Rectal smooth muscle tissue (tissue), 1 donor: ENCODE results near the gene CTSW.

Experiments used
- H3K27ac ChIP-seq: one replicate; pipeline ENCODE4 v1.7.0; 2013; ENCODE audit warnings: low read depth, low read length, inconsistent platforms
- H3K27me3 ChIP-seq: one replicate; pipeline ENCODE4 v1.7.0; 2013; ENCODE audit warnings: low read length; ENCODE audit not compliant: control insufficient read depth, insufficient read depth
- H3K36me3 ChIP-seq: one replicate; pipeline ENCODE4 v1.7.0; 2013; ENCODE audit warnings: low read length; ENCODE audit not compliant: control insufficient read depth, insufficient read depth
- H3K4me1 ChIP-seq: one replicate; pipeline ENCODE4 v1.7.0; 2013; ENCODE audit warnings: low read length; ENCODE audit not compliant: control insufficient read depth, insufficient read depth
- H3K4me3 ChIP-seq: one replicate; pipeline ENCODE4 v1.7.0; 2013; ENCODE audit warnings: low read length
- H3K9ac ChIP-seq: one replicate; pipeline ENCODE4 v1.7.0; 2013; ENCODE audit warnings: low read length

Gene CTSW

DNA sequence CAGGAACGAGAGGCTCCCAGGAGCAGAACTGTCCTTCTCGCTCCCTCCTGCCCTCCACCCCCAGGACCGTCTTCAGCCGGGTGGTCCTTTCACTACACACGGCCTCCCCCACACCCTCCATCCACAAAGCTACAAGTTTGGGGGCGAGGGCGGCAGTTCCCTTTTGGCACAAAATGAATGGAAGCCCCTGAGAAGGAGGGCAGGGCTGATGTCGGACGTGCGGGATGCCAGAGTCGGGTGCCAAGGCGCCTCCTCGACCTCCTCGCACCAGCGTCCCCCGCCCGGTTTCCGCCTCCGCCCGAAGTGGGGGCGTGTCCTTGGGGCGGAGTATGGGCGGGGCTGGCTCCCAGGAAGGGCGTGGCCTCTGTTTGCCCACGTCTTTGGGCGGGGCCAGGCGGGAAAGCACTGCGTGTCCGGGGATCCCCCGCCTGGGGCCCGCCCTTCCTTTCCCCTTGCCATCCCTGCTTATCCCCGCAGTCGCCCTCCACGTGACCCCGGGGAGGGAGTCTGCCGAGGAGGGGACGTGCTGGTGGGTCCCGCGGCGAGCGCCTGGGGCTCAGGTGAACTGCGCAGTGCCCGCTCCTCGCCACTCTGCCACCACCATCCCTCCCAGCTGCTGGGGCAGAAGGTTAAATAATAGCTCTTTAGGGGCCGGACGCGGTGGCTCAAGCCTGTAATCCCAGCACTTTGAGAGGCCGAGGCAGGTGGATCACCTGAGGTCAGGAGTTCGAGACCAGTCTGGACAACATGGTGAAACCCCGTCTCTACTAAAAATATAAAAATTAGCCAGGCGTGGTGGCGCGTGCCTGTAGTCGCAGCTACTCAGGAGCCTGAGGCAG is 6.1 kb upstream of the CTSW start:
- Histone ChIP-seq H3K9ac (peak overlapping the region; percentile 80), H3K4me1 (peaks cover 8% of the 10 kb centered on the region)

DNA sequence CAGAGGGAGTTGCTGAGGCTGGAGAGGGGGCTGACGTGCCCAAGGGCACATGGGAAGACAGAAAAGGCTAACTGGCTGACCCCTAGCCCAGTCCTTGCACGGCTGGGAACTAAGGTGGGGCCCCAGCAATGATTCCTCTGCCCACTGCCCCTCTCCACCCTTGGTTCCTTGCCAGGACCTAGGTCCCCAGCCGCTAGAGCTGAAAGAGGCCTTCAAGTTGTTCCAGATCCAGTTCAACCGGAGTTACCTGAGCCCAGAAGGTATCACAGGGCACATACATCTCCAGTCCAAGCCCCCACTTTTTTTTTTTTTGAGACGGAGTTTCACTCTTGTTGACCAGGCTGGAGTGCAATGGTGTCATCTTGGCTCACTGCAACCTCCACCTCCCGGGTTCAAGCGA is 390 bp downstream of the CTSW start:
- Histone ChIP-seq H3K4me3 (no peak overlapping the region), H3K9ac (no peak overlapping the region), H3K27ac (no peak overlapping the region), H3K27me3 (no peaks in the 10 kb centered on the region), H3K36me3 (peaks cover 14% of the 10 kb centered on the region), H3K4me1 (no peaks in the 10 kb centered on the region)

More for the DNA sequence above, 6.1 kb upstream of the CTSW start:
- Histone ChIP-seq H3K27ac (peak overlapping the region; percentile 93), H3K36me3 (peaks cover 5% of the 10 kb centered on the region), H3K4me3 (peak overlapping the region; percentile 89), H3K27me3 (no peaks in the 10 kb centered on the region)

DNA sequence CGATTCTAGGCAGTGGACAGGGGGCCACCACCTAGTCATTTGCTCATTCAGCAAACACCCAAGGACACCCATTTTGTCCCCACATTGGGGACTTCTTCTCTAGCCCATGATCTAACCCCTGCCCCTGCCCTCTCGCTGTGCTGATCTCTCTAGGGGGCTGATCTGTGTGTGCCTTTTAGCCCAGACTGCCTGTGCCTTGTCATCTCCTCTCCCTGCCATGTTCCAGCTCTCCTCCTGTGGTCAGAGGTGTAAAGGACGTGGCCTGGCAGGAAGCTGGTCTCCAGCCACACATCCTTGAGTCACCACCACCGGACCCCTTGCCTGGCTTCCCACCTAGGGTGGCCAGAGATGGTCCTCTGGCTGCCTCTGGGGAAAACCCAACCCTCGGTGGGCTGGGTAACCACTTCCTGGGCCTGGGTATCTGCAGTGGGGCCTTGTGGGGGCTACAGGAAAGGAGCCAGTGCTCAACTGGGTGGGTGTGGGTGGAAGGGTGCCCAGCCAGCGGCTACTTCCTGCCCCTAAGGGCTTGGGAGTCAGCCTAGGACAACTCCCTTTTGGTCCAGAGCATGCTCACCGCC is 1.3 kb downstream of the CTSW start:
- Histone ChIP-seq H3K4me3 (no peak overlapping the region), H3K36me3 (peaks cover 17% of the 10 kb centered on the region), H3K9ac (no peak overlapping the region), H3K27me3 (no peaks in the 10 kb centered on the region), H3K4me1 (no peaks in the 10 kb centered on the region), H3K27ac (no peak overlapping the region)

DNA sequence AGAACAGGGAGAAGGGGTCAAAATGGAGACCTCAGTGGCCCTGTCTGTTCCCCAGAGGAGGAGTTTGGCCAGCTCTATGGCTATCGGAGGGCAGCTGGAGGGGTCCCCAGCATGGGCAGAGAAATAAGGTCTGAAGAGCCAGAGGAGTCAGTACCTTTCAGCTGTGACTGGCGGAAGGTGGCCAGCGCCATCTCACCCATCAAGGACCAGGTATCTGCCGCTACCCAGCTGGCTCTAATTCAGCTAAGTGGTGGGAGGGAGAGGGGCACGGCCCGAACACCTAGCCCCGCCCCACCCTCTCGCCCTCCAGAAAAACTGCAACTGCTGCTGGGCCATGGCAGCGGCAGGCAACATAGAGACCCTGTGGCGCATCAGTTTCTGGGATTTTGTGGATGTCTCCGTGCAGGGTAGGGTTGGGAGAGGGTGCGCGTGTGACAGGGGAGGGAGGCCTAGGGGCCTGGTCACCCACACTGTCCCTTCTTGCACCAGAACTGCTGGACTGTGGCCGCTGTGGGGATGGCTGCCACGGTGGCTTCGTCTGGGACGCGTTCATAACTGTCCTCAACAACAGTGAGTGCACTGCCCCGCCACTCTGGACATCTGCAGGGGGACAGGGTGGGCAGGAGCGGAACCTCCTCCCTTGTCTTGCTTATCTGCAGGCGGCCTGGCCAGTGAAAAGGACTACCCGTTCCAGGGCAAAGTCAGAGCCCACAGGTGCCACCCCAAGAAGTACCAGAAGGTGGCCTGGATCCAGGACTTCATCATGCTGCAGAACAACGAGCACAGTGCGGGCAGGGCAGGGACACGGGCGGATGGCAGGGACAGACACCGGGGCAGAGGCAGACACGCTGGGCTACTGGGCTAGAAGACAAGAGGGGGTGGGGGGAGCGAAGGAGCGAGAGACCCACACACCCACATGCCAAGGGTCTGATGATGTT is 2.8 kb downstream of the CTSW start:
- Histone ChIP-seq H3K27ac (no peak overlapping the region), H3K27me3 (no peaks in the 10 kb centered on the region), H3K36me3 (peaks cover 21% of the 10 kb centered on the region), H3K9ac (no peak overlapping the region), H3K4me1 (peaks cover 1% of the 10 kb centered on the region), H3K4me3 (no peak overlapping the region)

DNA sequence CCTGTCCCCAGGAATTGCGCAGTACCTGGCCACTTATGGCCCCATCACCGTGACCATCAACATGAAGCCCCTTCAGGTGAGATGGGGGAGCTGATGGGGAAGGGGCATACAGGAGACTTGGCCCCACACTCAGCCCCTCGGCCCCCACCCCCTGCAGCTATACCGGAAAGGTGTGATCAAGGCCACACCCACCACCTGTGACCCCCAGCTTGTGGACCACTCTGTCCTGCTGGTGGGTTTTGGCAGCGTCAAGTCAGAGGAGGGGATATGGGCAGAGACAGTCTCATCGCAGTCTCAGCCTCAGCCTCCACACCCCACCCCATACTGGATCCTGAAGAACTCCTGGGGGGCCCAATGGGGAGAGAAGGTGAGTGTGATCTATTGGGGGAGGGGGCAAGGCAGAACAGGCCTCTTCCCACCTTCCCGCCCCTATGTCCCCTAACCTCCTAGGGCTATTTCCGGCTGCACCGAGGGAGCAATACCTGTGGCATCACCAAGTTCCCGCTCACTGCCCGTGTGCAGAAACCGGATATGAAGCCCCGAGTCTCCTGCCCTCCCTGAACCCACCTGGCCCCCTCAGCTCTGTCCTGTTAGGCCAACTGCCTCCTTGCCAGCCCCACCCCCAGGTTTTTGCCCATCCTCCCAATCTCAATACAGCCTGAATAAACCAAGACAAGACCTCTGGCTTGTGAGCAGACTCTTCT is 3.6 kb downstream of the CTSW start:
- Histone ChIP-seq H3K27me3 (no peaks in the 10 kb centered on the region), H3K36me3 (peaks cover 21% of the 10 kb centered on the region), H3K9ac (no peak overlapping the region), H3K4me3 (no peak overlapping the region), H3K4me1 (peaks cover 6% of the 10 kb centered on the region), H3K27ac (no peak overlapping the region)

DNA sequence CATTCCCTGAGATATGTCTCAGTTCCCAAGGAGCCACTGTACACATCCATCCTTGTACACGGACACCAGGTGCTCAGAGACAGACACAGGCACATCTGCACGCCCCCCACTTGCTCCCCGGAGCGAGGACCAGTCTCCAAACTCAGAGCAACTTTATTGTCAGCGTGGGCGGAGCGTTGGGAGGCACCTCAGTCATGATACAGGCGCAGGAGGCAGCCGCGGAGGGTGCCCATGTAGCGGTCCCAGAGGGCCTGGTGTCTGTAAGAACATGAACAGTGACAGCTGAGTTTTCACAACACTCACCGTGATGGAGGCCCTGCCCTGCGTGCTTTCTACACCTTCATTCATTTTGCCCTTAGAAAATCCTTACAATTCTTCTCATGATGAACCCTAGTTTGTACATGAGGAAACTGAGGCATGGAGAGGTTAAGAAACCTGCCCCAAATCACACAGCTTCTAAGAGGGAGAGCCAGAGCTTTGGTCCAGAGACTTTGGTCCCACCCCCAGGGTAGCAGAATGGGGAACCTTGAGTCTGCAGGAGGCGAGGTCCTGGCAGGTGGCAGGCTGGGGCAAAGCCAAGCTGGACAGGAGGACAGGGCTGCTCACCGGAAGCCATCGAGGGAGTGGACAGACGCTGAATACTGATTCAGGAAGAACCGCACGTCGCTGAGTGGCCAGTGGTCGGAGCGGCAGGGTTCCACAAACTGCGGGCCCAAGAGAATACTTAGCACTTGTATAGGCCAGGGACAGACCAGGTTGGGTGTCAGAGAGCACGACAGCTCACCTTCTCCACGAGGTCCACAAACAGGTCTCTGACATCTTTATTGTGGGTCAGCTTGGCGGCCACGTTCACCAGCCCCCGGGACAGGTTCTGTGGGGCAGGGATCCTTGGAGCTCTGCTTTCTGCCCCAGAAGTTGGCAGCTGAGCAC is 4.4 kb downstream of the CTSW start:
- no peak overlapping the region for H3K27ac ChIP-seq
- no peak overlapping the region for H3K9ac ChIP-seq
- peaks cover 6% of the 10 kb centered on the region for H3K4me1 ChIP-seq
- H3K4me3 ChIP-seq, result no peak overlapping the region
- H3K36me3 ChIP-seq, result peaks cover 21% of the 10 kb centered on the region
- H3K27me3 ChIP-seq, result no peaks in the 10 kb centered on the region

DNA sequence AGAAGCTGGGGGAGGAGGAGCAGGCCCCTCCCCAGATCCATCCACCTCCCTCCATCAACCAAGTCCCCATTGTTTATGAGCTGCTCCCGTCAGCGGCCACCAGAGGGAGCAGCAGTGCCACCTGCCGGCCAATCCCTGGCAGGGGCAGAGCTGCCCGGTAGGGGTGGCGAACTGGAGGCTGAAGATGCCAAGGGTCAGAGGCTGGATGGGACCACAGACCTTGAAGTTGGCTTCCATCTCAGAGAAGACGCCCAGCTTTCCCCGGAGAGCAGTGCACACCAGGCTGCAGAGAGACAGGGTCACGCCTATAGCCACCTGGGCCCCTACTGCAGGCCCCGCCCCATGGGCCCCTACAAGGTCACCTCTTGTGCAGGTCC is 5.1 kb downstream of the CTSW start:
- H3K27ac ChIP-seq, result no peak overlapping the region
- peaks cover 21% of the 10 kb centered on the region for H3K36me3 ChIP-seq
- no peak overlapping the region for H3K4me3 ChIP-seq
- peaks cover 11% of the 10 kb centered on the region for H3K4me1 ChIP-seq
- H3K9ac ChIP-seq, result no peak overlapping the region
- no peaks in the 10 kb centered on the region for H3K27me3 ChIP-seq

DNA sequence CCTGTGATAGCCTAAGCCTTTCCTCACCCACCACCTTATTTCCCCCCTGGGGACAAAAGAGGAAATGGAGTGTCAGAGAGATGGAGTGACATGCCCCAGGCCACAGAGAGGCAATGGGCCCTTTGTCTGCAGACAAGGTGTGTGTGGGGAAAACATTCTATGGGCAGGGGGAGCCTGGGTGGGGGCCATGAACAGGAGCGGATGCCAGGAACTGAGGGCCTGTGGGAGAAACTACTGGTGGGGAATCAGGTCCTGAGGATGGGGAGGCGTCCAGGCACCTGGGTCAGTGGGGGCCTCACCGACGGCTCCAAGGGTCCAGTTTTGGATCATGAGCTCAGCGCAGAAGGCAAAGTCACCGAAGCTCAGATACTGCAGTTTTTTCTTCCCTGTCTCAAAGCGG is 5.6 kb downstream of the CTSW start:
- peaks cover 21% of the 10 kb centered on the region for H3K36me3 ChIP-seq

DNA sequence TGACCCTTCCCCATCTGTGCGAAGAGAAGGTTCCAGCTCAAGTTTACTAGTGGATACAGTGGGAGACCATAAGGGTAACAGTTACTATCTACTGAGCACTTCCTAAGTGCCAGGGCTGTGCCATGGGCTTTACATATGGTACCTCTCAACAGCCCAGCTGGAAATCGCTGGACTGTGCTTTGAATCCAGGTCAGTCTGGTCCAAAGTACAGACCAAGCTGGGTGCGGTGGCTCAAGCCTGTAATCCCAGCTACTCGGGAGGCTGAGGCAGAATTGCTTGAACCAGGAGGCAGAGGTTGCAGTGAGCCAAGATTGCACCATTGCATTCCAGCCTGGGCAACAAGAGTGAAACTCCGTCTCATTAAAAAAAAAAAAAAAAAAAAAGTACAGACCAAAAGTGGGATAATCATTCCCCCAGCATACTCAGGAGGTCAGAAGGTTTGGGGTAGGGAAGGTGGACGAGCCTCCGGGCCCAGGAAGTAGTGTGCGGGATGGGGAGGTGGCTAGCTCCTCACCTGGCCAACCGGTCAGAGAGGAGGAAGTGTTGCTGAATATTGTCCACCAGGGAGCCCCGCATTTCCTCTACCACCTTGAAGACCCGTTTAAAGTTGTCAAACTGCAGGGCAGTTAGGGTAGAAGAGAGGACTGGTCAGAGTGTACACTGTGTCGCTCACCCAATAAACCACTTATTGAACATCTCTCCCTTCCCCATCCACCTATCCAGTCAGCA is 6.3 kb downstream of the CTSW start:
- Histone ChIP-seq H3K4me1 (peaks cover 17% of the 10 kb centered on the region), H3K36me3 (peaks cover 21% of the 10 kb centered on the region), H3K27me3 (no peaks in the 10 kb centered on the region), H3K9ac (no peak overlapping the region), H3K4me3 (no peak overlapping the region), H3K27ac (no peak overlapping the region)

More for the DNA sequence above, 5.6 kb downstream of the CTSW start:
- Histone ChIP-seq H3K27me3 (no peaks in the 10 kb centered on the region), H3K4me3 (no peak overlapping the region), H3K9ac (no peak overlapping the region), H3K4me1 (peaks cover 16% of the 10 kb centered on the region), H3K27ac (no peak overlapping the region)

DNA sequence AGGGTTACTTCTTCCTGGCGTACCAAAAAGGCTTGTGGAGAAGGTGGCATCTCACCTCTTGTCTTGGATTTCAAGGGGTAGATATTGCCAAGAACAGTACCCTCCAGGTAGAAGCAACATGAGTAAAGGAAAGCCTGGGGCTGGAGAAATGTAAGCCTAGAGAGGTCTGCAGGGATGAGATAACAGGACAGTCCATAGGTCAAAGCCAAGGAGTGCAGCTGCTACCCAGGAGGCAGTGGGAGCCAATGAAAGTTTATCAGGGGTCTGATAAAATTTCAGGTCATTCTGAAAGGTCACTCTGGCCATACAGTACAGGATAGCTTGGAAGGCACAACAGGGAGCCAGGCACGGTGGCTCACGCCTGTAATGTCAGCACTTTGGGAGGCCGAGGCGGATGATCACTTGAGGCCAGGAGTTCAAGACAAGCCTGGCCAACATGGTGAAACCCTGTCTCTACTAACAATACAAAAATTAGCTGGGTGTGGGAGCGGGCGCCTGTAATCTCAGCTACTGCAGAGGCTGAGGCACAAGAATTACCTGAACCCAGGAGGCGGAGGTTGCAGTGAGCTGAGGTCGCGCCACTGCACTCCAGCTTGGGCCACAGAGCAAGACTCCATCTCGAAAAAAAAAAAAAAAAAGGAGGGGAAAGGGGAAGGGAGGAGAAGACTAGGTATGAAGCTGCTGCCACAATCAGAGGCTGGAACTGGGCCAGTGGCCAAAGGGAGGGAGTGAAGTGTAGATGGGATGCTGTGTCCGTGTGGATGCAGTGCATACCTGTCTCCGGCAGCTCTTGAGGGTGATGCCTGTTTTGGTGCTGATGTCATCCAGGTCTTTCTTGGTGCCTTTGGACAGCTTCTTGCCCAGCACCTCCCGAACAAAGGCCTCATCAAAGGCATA is 7.4 kb downstream of the CTSW start:
- Histone ChIP-seq H3K36me3 (peaks cover 21% of the 10 kb centered on the region), H3K4me3 (peak overlapping the region; percentile 94), H3K9ac (peak overlapping the region; percentile 70), H3K27ac (peak overlapping the region; percentile 94), H3K27me3 (no peaks in the 10 kb centered on the region), H3K4me1 (peaks cover 21% of the 10 kb centered on the region)
